KMS-11 (cell line): Measurements from ENCODE around the gene TSACC.

Experiments used
- H2AFZ ChIP-seq: fragments of 200-600 bp; sonication (generic); 2 replicates; pipeline ENCODE4 v1.6.1; 2016; ENCODE audit warnings: antibody characterized with exemption, mixed run types, low read depth
- H3K27ac ChIP-seq: fragments of 200-600 bp; sonication (generic); 2 replicates; pipeline ENCODE4 v1.6.1; 2016; ENCODE audit warnings: mild to moderate bottlenecking, mixed run types
- H3K27me3 ChIP-seq: fragments of 200-600 bp; sonication (generic); 2 replicates; pipeline ENCODE4 v1.6.1; 2017; ENCODE audit warnings: mild to moderate bottlenecking, low read depth, mixed run types, moderate library complexity; ENCODE audit not compliant: insufficient read depth
- H3K36me3 ChIP-seq: fragments of 200-600 bp; sonication (generic); 2 replicates; pipeline ENCODE4 v1.6.1; 2017; ENCODE audit warnings: mild to moderate bottlenecking, mixed run types; ENCODE audit not compliant: insufficient read depth
- H3K4me1 ChIP-seq: fragments of 200-600 bp; sonication (generic); 2 replicates; pipeline ENCODE4 v1.6.1; 2016; ENCODE audit warnings: mild to moderate bottlenecking, low read depth, mixed run types; ENCODE audit not compliant: poor library complexity, severe bottlenecking
- H3K4me2 ChIP-seq: fragments of 200-600 bp; sonication (generic); 2 replicates; pipeline ENCODE4 v1.7.0; 2016; ENCODE audit warnings: mild to moderate bottlenecking, mixed run types
- H3K4me3 ChIP-seq: fragments of 200-600 bp; sonication (generic); IDR thresholded peaks from 2 replicates; pipeline ENCODE4 v1.6.1; 2017; ENCODE audit warnings: low read depth, low read length, mixed read lengths; ENCODE audit not compliant: insufficient read depth
- H3K79me2 ChIP-seq: fragments of 200-600 bp; sonication (generic); 2 replicates; pipeline ENCODE4 v1.6.1; 2016; ENCODE audit warnings: low read depth, mixed run types; ENCODE audit not compliant: insufficient read depth
- H3K9ac ChIP-seq: fragments of 200-600 bp; sonication (generic); 2 replicates; pipeline ENCODE4 v1.6.1; 2016; ENCODE audit warnings: mild to moderate bottlenecking, mixed run types
- H4K20me1 ChIP-seq: fragments of 200-600 bp; sonication (generic); 2 replicates; pipeline ENCODE4 v1.6.1; 2016; ENCODE audit warnings: mild to moderate bottlenecking, mixed run types; ENCODE audit not compliant: insufficient read depth
- TF ChIP-seq, protein P1 (sequence below): fragments of 200-600 bp; sonication (generic); conservative IDR thresholded peaks from 2 replicates; pipeline ENCODE4 v1.6.1; 2017; ENCODE audit warnings: low read depth, mild to moderate bottlenecking, antibody characterized with exemption, low read length, moderate library complexity, mixed read lengths

Gene TSACC

DNA sequence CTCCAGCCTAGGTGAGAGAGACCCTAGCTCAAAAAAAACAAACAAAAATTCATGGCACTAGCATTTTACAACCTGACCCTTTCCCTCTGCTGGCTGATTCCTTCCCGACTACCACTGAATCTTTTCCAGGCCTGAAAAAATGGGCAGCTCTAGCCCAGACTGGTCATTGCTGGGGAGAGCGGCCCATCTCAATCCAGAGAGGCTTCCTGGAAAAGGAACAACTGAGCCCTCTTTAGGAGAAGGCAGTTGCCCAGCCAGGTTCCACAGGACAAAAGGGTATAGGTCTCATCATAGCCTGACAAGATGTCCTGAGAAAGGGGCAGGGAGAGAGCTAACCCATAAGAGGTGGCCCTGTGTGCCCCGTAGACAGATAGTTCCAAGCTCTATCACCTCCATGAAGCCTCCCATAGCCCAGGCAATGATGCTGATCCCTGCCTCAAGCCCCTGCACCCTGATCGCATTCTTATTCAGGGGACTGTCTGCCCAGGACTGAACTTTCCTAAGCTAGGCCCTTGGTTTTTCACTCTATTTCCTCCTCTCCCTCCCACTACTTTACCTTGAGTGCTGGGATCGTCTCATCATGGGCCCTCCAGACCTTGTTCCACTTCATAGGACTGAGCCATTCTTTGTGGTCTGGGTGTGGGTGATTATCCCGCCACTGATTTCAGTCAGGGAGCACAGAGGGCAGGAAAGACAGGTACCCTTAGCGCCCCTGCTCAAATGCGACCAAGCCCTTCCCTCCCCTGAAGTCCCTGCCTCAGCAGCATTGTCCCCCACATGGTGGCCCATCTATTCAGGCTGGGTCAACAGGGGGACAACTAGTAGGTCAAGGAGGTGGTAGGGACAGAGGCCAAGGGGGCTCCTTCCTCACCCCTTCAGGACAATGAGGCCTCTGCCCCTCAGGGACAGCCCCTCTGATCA is 48.9 kb downstream of the TSACC start:
- Histone ChIP-seq H4K20me1 (no peaks in the 10 kb centered on the region), H3K4me2 (no peak overlapping the region), H3K27me3 (peaks cover 66% of the 10 kb centered on the region), H2AFZ (no peak overlapping the region), H3K4me3 (no peak overlapping the region), H3K27ac (no peak overlapping the region), H3K36me3 (no peaks in the 10 kb centered on the region), H3K9ac (no peak overlapping the region), H3K79me2 (no peaks in the 10 kb centered on the region), H3K4me1 (no peaks in the 10 kb centered on the region)
- TF ChIP-seq, protein P1, sequence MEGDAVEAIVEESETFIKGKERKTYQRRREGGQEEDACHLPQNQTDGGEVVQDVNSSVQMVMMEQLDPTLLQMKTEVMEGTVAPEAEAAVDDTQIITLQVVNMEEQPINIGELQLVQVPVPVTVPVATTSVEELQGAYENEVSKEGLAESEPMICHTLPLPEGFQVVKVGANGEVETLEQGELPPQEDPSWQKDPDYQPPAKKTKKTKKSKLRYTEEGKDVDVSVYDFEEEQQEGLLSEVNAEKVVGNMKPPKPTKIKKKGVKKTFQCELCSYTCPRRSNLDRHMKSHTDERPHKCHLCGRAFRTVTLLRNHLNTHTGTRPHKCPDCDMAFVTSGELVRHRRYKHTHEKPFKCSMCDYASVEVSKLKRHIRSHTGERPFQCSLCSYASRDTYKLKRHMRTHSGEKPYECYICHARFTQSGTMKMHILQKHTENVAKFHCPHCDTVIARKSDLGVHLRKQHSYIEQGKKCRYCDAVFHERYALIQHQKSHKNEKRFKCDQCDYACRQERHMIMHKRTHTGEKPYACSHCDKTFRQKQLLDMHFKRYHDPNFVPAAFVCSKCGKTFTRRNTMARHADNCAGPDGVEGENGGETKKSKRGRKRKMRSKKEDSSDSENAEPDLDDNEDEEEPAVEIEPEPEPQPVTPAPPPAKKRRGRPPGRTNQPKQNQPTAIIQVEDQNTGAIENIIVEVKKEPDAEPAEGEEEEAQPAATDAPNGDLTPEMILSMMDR, result no peak

DNA sequence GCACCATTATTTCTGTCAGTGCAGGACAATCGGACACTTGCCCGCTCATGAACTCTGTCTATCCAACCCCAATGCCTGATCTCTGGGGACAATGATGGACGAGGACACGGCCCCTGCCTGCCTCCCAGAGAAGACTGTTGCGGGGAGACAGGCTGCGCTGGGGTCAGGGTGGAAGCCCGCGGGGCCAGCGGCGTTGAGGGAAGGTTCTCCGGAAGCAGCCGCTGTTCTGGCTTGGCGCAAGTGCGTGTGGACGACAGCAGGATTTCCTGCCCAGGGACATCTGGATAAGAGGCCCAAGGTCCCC is 49.5 kb downstream of the TSACC start:
- Histone ChIP-seq H4K20me1 (no peaks in the 10 kb centered on the region), H2AFZ (no peak overlapping the region), H3K4me3 (no peak overlapping the region), H3K79me2 (no peaks in the 10 kb centered on the region), H3K4me1 (no peaks in the 10 kb centered on the region), H3K4me2 (no peak overlapping the region), H3K27me3 (peaks cover 72% of the 10 kb centered on the region), H3K27ac (no peak overlapping the region), H3K36me3 (no peaks in the 10 kb centered on the region), H3K9ac (no peak overlapping the region)
- TF ChIP-seq, protein P1, result no peak

DNA sequence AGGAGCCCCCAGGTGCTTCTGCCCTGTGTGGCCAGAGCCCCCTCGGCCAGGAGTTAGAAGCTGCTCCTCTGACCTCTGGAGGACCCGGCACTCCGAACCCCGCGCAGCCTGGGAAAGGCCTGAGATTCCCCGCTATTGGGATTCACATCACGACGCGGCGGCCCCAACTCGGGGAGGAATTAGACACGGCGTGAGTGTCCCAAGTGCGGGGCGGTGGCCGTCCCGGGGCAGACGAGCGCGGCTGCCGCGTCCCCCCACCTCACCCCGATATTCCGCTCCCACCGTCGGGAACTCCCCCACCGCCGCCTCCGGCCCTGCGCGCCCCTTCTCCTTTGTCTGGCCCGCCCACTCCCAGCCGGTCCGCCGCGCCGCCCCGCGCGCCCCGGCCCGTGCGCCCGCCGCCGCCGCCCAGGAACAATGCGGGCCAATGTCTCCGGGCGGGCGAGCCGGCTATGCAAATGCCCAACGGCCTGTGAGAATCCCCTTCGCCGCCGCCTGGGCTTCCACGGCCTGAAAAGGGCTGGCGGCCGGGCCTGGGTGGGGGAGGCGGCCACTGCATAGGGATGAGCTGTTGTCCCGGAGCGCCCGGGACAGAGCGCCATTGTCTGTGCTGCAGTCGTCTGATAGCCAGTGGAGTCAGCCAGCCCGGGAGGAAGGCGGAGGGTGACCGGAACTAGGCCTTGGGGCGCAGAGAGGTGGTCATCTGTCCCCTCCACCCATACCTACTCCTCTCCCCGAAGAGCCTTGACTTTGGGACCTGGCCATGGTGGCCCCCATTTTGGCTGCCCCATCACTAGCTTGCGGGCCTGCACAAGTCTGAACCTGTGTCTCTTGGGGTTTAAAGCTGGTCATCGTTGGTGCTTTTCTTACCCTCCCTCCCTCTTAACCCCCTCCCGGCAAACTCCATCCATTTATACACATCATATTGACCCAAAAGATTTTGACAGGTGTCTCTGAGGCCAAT is 50.1 kb downstream of the TSACC start:
- no peaks in the 10 kb centered on the region for H3K4me1 ChIP-seq
- no peak overlapping the region for H2AFZ ChIP-seq
- no peaks in the 10 kb centered on the region for H3K36me3 ChIP-seq
- no peak overlapping the region for H3K4me3 ChIP-seq
- H3K79me2 ChIP-seq, result no peaks in the 10 kb centered on the region
- TF ChIP-seq, protein P1, result no peak
- H3K9ac ChIP-seq, result no peak overlapping the region
- H3K27ac ChIP-seq, result no peak overlapping the region
- no peaks in the 10 kb centered on the region for H4K20me1 ChIP-seq
- H3K27me3 ChIP-seq, result peaks cover 77% of the 10 kb centered on the region
- no peak overlapping the region for H3K4me2 ChIP-seq

DNA sequence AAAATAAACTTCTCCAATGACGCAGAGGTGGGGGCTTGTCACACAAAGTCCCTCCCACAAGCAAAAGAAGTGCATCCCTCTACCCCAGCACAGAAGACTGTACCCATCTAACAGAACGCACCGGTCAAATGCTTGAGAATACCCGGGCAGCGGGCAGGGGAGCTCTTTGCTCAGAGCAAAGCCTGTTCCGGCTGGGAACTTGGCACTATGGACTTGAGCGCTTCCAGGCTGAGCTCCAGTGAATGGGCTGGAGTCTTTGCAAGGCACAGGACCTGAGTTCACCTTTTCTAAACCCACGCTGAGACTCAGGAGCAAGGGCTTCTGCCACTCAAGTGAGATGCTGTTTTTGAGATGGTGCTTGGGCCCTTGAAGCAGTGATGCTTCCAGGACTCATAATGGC is 51.0 kb downstream of the TSACC start:
- Histone ChIP-seq H3K4me2 (no peak overlapping the region), H2AFZ (no peak overlapping the region), H3K4me1 (no peaks in the 10 kb centered on the region), H3K36me3 (no peaks in the 10 kb centered on the region), H3K79me2 (no peaks in the 10 kb centered on the region), H4K20me1 (no peaks in the 10 kb centered on the region), H3K9ac (no peak overlapping the region), H3K4me3 (no peak overlapping the region), H3K27me3 (peaks cover 85% of the 10 kb centered on the region), H3K27ac (no peak overlapping the region)
- TF ChIP-seq, protein P1, result no peak
